ENCODE measurements around the gene EIF5A.

EIF5A gene

DNA sequence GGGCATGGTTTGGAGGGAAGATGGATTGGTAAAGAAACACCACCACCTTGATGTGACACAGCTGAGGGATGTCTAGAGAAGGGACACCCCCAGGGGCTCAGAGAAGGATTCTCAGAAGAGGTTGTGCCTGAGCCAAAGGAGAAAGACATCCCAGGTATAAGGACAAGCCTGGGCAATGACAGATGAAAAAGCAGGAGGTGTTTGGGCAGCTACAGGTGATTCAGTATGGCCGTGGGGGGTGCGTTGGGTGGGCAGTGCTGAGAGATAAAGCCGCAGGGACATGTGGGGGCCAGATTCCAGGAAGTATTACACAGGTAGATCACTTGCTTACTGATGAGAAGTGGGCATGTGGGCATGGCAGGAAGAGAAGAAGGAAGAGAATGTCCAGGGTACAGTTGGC is 54.5 kb downstream of the EIF5A start:
- no peak overlapping the region for H3K27ac ChIP-seq (ENCODE audit: low read depth, low read length, severe bottlenecking)
- H3K4me1 ChIP-seq (ENCODE audit: control insufficient read depth, insufficient read depth, low read length, poor library complexity, severe bottlenecking), result peaks cover 4% of the 10 kb centered on the region
- no peaks in the 10 kb centered on the region for H3K36me3 ChIP-seq (ENCODE audit: control insufficient read depth, insufficient read depth, low read length)
- H3K4me3 ChIP-seq (ENCODE audit: extremely low read depth, insufficient read depth, low read length, poor library complexity, severe bottlenecking), result no peak overlapping the region
- H3K9me3 ChIP-seq (ENCODE audit: control insufficient read depth, low read length), result no peaks in the 10 kb centered on the region
- WGBS, 2 experiments (ENCODE audit: insufficient coverage in 2 of 2), result 96 to 100% methylated on average over 1 to 3 of the region's 3 CpGs

All from mesodermal cell (in vitro differentiated cells).